NCI-H1105 (cell line): ENCODE data around the gene PCED1B.
A peak's percentile ranks its signal among the peaks of the same experiment; 100 is the strongest.

Experiments used
- DNase-seq: peaks from one replicate; lab custom pipeline; 2025; lab: John Stamatoyannopoulos, UW

Gene PCED1B

DNA sequence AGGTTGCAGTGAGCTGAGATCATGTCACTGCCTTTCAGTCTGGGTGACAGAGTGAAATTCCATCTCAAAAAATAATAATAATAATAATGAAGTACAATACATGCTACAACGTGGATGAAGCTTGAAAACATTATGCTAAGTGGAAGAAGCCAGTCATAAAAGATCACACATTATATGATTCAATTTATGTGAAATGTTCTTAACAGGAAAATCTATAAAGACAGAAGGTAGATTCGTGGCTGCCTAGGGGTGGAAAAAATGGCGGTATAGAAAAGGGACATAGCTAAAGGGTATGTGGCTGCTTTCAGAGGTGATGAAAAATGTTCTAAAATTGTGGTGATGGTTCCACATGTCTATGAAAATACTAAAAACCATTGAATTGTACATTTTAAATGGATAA lies 41.3 kb downstream of the PCED1B start:
- no peak for DNase-seq

DNA sequence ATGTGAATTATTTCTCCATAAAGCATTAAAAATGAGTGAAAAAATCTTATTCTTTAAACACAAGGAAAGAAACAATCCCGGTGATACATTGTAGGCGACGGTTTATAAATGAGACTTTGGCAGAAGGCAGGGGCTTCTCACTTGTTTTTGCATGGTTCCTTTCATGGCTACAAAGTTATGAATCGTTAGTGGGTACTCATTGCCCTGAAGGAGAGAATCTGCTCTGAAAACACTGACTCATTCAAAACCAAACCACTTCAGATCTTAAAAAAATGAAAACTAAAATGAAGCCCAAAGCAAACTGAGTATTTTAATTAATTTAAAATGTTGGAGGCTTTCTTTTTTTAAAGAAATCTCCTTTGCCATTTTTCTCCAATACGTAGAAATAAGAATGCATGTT lies 41.7 kb downstream of the PCED1B start:
- DNase-seq: no peak

DNA sequence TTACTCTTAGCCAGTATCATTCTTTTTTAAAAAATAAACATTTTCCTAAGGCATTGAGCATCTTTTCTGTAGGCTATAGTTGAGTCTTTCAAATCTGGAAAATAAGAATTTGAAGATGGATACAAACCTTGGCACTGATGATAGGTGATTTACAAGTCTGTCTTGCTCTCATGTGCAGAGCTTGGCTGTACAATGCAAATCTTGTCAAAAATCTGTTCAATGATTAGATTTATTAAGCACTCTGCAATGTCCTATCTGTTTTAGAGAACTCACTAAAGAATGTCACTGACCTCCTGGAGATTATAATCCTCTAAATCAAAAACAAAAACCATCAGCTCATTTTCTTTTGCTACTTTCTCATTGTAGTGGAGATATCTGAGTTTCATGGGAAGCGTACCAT lies 43.2 kb downstream of the PCED1B start:
- no peak for DNase-seq

DNA sequence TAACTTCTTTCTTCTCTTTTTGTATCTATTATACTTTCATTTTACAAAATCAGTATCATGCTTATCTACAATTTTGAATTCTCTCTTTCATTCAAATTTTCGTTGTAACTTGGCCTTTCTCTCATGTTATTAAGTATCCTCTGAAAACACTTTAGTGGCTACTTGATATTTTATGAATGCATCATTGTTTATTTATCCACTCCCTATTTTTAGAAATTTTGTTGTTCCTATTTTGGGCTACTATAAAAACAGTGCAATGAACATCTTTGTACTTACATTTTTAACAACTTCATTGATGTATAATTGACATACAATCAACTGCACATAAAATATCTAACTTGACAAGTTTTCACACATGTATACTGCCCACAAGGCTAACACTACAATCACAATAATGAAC lies 44.3 kb downstream of the PCED1B start:
- DNase-seq: no peak

DNA sequence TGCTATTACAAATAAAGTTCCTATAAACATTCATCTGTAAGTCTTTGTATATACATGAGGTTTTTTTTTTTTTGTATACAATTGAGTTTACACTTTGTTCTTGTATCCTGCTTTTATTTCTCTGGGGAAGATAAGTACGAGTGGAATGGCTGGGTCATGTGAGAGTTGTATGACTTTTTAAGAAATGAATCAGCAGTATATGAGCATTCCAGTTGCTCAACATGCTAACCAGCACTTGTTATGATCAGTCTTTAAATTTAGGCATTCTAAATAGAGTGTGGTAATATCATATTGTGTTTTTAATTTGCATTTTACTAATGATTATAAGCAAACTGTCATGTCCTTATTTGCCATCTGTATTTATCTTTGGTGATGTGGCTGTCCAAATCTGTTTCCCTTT lies 45.0 kb downstream of the PCED1B start:
- no peak for DNase-seq

DNA sequence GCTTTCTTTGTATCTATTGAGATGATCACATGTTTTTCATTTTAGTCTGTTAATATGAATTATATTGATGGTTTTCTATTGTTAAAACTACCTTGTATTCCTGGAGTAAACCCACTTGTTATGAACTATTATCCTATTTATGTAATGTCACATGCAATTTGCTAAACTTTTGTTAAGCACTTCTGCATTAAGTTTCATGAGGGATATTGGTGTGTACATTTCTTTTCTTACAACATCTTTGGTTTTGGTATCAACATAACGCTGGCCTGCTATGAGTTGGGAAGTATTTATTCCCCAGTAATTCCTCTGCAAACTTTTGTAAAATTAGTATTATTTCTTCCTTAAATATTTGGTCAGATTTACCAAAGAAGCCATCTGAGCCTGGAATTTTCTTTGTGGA lies 46.8 kb downstream of the PCED1B start:
- no peak for DNase-seq

DNA sequence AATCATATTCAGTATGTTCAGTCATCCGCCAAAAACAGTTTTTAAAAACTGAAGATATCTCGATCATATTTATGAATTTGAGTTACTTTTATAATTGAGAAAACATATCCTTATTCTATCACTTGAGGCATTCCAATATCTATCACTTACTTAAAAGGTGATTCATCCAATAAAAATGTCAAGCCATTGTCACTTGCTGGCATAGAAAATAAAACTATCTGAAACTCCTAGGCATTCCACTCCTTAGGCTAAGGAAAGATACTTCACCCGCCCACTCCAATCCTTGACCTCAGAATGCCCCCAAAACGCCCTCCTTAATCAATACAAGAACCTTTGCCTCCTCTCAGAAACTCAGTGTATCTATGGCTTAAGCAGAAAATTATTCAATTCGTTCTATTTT lies 51.6 kb downstream of the PCED1B start:
- no peak for DNase-seq

DNA sequence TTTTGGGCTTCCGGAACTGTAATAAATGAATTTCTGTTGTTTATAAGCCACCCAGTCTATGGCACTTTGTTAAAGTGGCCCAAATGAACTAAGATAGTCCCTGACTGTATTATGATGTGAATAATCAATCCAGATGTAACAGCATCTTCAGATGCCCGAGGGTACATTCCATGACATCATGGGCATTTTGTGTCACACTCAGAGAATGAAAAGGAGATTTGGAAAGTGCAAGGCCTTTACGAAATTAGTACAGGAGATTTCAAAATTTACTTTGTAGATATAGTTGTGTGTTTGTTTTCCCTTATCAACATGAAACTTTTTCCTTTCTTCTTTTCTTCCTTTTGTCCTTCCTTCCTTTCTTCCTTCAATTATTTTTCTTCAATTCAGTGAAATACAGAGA lies 54.6 kb downstream of the PCED1B start:
- DNase-seq: no peak

DNA sequence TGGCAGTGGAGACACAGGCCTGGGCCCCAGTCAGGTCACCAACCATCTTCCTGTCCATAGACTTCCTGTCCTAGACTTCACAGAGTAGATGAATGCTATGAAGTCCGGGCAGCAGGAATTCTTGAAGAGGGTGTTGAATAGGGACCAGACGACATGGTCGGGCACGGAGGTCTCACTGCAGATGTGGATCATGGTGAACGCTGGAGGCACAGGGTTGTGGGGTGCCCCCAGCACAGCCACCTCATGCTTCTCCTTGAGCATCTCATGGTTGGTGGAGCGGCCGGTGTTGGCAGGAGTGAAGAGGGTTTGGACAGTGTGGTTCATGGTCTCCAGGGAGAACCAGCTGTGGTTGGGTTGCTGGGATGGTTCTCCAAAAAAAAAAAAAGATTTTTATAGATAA lies 56.2 kb downstream of the PCED1B start:
- no peak for DNase-seq

DNA sequence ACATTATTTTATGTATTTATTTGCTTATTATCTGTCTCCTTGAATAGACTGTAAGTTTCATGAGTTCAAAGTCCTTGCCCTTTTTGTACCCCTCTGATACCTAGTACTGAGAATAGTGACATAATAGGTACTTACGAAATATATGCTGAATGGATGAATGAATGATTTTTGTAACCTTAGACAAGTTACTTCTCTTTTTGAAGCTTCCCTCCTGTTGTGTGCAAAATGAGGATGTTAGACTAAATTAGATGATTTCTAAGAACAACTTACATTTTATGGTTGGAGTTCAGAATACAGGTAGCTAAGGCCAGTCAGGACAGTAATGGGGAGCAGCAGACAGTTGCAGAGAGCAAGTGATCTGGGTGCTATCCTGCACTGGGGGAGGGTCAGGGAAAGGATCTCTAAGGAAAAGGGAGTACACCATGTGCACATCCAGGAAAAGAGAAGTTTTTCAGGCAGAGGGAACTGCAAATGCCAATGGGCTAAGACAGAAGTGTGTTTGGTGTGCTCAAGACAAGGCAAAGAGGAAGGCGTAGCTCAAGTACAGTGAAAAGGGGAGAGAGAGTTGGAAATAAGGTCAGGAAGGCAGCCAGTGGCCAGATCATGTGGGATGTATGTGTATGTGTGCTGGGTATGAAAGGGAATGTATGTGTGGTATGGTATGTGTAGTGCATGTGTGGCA lies 59.7 kb downstream of the PCED1B start:
- no peak for DNase-seq

DNA sequence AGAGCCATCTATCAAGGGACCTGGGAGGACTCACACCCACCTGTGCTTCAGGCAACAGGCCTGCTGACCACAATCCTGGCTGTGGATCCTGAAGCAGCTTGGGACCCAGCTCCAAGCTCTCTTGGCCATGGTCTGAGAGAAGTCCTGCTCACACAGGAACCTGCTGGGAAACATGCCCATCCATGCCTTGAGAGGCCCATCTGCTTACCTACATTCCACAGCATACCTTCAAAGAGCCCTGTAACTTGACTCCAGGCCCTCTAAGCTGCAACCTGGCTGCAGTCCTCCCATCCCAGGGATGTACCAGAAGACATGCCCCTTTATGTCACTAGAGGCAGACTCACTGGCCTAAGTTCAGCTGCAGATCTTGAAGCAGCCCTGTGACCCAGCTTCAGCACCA lies 62.0 kb downstream of the PCED1B start:
- no peak for DNase-seq

DNA sequence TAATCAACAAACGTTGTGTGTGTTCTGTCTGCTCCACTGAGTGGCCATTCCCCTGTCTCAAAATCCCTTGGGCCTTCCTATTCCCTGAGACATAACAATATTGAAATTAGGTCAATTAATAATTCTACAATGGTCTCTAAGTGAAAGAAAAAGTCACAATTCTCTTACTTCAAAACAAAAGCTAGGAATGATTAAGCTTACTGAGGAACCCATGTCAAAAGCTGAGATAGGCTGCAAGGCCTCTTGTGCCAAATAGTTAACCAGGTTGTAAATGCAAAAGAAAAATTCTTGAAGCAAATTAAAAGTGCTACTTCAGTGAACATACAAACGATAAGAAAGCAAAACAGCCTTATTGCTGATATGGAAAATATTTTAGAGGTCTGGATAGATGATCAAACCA lies 65.3 kb downstream of the PCED1B start:
- DNase-seq: no peak

DNA sequence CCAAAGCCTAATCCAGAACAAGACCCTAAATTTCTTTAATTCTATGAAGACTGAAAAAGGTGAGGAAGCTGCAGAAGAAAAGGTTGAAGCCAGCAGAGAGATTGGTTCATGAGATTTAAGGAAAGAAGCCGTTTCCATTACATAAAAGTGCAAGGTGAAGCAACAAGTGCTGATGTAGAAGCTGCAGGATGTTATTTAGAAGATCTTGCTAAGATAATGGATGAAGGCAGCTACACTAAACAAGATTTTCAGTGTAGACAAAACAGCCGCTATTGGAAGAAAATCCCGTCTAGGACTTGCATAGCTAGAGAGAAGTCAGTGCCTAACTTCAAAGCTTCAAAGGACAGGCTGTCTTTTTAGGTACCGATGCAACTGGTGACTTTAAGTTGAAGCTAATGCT lies 65.8 kb downstream of the PCED1B start:
- no peak for DNase-seq

DNA sequence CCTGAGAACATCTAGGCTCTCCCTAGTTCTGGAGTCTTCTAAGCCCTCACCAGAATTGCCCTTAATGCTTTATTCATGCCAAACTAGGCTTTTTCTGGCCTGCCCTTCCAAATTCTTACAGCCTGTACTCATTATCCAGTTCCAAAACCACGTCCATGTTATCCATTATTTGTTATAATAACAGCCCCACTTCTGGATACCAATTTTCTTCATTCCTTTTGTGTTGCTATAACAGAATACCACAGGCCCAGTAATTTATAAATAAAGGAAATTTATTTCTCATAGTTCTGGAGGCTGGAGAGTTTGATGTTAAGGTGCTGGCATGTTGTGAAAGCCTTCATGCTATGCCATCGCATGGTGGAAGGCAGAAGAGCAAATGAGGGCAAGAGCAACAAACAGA lies 68.3 kb downstream of the PCED1B start:
- no peak for DNase-seq

DNA sequence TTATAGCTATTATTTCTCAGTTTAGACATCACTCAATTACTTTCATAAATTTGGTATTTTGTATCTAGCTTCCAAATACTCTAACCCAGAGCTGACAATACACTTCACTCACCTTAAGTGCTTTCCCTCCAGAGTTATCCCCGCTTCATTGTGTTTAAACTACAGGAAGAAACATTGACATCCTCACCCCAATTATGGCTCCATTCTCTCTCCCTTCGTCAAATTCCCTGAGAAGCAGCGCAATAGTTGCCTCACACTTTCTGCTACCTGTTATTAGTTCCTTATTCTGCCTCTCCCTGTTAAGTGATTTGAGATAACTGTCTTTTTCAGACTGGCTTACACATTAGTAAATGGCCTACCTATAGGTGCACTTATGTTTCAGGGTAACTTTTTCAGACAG lies 69.7 kb downstream of the PCED1B start:
- no peak for DNase-seq

DNA sequence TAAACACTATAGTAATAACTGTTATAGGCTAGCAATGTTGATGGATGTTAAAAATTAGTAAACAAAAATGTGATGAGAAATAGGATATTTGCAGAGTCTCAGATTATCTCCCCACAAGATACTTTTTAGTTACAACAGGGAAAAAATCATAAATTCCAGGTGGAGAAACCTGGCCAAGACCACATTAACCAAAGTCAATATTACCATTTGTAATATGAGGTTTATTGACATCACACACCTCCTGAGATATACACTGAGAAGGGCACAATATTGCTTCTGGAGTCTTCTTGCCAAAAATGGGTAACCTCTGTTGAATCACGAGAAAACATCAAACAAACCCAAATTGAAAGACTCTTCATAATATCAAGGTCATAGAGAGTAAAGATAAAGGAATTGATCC lies 72.7 kb downstream of the PCED1B start:
- DNase-seq: no peak

DNA sequence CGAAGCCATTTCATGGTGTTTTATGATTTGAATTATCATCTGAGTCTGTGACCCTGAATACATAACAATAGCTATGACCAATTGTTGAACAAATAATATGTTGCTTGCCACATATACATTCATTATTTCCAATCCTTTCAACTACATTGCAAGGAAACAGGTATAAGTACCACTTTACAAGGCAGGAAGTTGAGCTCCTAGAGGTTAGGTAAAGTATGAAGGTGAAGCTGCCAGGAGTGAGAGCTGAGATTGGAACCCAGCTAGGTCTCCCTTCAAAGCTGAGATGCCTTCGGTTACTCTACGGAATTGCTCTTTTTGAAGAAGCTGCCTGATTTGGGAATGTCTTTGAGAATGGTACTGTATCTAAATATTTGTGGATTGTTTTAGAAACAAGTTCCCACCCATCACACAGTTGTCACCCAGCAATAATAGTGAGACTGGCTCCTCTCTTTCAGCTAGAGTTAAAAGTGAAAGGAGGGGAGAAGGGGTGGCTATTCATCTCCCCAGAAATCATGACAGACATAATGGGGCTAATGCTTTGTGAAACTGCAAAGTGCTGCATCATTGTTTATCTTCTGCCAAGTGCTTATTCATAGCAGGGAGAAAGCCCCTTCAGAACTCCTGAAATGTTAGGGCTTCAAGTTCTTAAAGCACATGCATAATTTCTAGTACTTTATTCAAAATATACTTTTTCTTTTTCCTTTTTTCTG lies 76.2 kb downstream of the PCED1B start:
- DNase-seq: peak; percentile 2

DNA sequence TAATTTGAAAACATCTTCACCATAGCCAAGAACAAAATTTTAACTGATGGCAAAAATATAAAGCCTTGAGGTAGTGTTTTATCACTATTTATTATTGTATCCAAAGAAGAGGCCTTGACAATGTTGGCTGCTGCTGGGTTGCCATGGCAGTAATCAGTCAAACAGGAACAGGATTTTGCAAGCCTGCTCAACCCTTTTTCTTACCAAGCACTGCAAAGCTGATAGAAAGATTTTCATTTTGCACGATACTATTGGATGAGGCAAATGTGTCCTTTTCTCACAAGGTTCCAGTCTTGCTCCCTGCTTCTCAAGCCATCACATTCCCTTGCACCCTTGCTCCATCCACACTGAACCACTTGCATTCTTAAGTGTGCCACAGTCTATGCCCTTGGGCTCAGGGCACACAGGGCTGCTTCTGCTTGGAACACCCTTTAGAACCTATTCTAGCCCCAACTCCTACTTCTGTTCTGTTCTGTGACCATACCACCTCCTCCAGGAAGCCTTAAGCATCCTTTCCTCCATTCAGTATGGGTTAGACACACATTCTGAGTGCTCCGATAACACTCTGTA lies 76.8 kb downstream of the PCED1B start:
- DNase-seq: no peak

DNA sequence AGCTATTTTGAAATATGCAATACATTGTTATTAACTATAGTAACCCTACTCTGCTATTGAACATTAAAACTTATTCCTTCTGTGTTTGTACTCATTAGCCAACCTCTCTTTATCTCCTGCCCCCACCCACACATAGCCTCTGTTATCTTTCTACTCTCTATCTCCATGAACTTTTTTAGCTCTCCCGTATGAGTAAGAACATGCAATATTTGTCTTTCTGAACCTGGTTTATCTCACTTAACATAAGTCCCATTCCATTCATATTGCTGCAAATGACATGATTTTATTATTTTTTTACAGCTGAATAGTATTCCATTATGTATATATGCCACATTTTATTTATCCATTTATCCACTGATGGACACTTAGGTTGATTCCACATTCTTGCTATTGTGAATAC lies 79.4 kb downstream of the PCED1B start:
- no peak for DNase-seq

DNA sequence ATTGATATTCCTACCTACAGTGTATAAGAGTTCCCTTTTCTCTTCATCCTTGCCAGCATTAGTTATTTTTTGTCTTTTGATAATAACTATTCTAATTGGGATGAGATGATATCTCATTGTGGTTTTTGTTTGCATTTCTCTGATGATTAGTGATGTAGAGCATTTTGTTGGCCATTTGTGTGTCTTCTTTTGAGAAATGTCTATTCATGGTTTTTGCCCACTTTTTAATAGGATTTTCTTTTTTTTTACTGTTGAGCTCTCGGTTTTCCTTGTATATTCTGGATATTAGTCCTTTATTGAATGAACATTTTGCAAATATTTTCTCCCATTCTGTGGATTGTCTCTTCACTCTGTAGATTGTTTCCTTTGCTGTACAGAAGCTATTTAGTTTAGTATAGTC lies 79.9 kb downstream of the PCED1B start:
- no peak for DNase-seq

DNA sequence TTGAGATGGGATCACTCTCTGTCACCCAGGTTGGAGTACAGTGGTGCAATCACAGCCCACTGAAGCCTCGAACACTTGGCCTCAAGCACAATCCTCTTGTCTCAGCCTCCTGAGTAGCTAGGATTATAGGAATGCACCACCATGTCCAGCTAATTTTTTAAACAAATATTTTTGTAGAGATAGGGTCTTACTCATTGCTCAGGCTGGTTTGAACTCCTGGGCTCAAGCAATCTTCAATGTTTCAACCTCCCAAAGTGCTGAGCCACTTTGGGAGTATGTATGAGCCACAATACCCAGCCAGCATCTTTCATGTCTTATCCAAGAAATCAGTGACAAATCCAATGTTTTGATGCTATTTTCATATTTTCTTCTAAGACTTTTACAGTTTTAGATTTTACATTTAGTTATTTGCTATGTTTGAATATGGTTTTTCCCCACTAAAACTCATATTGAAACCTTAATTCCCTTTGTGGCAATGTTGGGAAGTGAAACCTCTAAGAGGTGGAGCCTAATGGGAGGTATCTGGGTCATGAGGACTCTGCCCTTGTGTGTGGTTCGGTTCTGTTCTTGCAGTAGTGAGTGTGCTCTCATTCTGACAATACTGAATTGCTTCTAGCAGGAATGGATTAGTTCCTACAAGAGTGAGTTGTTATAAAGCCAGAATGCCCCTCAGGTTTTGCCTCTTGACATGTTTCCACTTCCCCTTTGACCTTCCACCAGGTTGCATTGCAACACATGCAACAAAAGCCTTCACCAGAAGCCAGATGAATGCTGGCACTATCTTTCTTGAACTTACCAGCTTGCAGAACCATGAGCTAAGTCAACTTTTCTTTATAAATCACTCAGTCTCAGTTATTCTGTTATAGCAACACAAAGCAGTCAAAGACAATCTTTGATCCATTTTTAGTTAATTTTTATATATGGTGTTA lies 81.2 kb downstream of the PCED1B start:
- DNase-seq: no peak

DNA sequence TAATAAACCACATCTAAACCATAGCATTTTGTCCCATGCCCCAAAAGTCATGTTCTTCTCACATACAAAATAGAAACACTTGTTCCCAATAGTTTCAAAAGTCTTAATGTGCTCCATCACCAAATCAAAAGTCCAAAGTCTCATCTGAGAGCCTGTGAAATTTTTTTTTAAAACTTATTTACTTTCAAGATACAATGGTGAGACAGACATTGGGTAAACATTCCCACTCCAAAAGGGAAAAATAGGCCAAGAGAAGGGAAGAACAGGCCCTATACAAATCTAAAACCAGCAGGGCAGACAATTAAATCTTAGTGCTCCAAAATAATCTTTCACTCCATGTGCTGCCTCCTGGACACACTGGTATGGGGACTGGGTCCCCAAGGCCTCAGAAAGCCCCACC lies 84.7 kb downstream of the PCED1B start:
- no peak for DNase-seq
